ENCODE results near the gene AGAP3.

DNA sequence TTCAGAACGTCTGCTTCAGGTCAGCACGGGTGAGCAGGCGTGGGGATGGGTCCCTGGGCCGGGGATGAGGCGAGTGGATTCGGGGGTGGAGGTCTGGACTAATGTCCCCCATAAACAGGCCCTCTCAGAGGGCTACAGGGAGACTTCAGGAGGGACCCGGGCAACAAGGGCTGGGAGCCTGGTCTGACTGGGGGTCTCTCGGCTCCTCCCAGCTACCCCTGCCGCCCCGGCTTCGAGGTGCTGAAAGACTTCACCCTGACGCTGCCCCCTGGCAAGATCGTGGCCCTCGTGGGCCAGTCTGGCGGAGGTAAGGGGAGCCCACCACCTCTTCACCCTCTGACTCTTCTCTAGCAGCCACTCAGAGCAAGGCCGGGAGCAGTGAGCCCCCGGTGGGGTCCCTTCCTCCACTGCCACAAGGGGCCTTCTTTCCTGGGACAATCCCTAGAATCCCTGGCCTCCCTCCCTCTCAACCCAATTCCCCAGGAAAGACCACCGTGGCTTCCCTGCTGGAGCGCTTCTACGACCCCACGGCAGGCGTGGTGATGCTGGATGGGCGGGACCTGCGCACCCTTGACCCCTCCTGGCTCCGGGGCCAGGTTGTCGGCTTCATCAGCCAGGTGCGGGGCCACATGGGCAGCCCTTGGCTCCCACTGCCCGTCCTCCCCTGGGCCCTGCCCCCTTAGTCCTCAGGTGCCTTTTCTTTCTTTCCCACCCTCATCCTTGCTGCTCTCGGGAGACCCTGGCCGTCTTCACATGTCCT, 45.5 kb upstream of the AGAP3 start:
- no peak for TF ChIP-seq POLR2A (IDR thresholded peaks at IDR 0.05)
- TF ChIP-seq, protein P1, sequence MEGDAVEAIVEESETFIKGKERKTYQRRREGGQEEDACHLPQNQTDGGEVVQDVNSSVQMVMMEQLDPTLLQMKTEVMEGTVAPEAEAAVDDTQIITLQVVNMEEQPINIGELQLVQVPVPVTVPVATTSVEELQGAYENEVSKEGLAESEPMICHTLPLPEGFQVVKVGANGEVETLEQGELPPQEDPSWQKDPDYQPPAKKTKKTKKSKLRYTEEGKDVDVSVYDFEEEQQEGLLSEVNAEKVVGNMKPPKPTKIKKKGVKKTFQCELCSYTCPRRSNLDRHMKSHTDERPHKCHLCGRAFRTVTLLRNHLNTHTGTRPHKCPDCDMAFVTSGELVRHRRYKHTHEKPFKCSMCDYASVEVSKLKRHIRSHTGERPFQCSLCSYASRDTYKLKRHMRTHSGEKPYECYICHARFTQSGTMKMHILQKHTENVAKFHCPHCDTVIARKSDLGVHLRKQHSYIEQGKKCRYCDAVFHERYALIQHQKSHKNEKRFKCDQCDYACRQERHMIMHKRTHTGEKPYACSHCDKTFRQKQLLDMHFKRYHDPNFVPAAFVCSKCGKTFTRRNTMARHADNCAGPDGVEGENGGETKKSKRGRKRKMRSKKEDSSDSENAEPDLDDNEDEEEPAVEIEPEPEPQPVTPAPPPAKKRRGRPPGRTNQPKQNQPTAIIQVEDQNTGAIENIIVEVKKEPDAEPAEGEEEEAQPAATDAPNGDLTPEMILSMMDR (IDR thresholded peaks at IDR 0.05): no peak

Measured in esophagus squamous epithelium (tissue), 4 donors.